IMR-90 (cell line): ENCODE measurements around the gene DUSP7. TPM values are rescaled to one million over a fixed set of nuclear protein-coding genes. Genes with fewer than 3 reads are reported as not detected.

Experiments
- ATAC-seq: fragments of 200-7000 bp; cut with Tn5 transposase; 2 replicates; pipeline ENCODE4 v1.9.1; 2020; ENCODE audit warnings: low read depth, mild to moderate bottlenecking, moderate library complexity
- BruUV-seq: library from RNA; stranded (reverse); fragments of 400-500 nt; replicated peaks from 2 replicates; lab custom pipeline; 2021; lab: Mats Ljungman, UMichigan
- CTCF ChIA-PET: fragments of 300-600 bp; formaldehyde crosslinking; extraction: SDS; loops from one replicate; lab custom pipeline; 2021; ENCODE audit warnings: antibody characterized with exemption; lab: Yijun Ruan, JAX
- POLR2A ChIA-PET: fragments of 300-600 bp; sonication (Branson Sonifier 250); formaldehyde crosslinking; loops from one replicate; lab custom pipeline; 2022; ENCODE audit warnings: antibody characterized with exemption; ENCODE audit not compliant: unreplicated experiment; lab: Charles Lee
- DNase-seq: peaks from one replicate; pipeline ENCODE4 v3.0.0; 2013
- H2AFZ ChIP-seq: replicated peaks from 2 replicates; pipeline ENCODE3; 2013; ENCODE audit warnings: low read length, mild to moderate bottlenecking; ENCODE audit not compliant: poor library complexity
- H2AK5ac ChIP-seq: 2 replicates; pipeline ENCODE4 v1.6.1; 2013; ENCODE audit warnings: low read depth, low read length, inconsistent platforms
- H2AK9ac ChIP-seq: replicated peaks from 2 replicates; pipeline ENCODE3; 2013; ENCODE audit warnings: mild to moderate bottlenecking, low read depth, low read length, moderate library complexity; ENCODE audit not compliant: poor library complexity
- H2BK120ac ChIP-seq: 2 replicates; pipeline ENCODE4 v1.6.1; 2013; ENCODE audit warnings: low read depth, low read length, inconsistent platforms
- H2BK15ac ChIP-seq: 3 replicates; pipeline ENCODE4 v1.6.1; 2013; ENCODE audit warnings: low read depth, low read length, inconsistent platforms
- H2BK20ac ChIP-seq: 2 replicates; pipeline ENCODE4 v1.6.1; 2013; ENCODE audit warnings: low read depth, mild to moderate bottlenecking, inconsistent platforms, low read length, moderate library complexity
- H2BK5ac ChIP-seq: 2 replicates; pipeline ENCODE4 v1.6.1; 2013; ENCODE audit warnings: mild to moderate bottlenecking, low read depth, low read length, inconsistent platforms; ENCODE audit not compliant: poor library complexity, severe bottlenecking
- H3K14ac ChIP-seq: replicated peaks from 2 replicates; pipeline ENCODE4 v1.6.1; 2013; ENCODE audit warnings: low read depth, low read length, inconsistent platforms
- H3K18ac ChIP-seq: 2 replicates; pipeline ENCODE4 v1.6.1; 2013; ENCODE audit warnings: low read depth, low read length, control low read depth
- H3K23ac ChIP-seq: 2 replicates; pipeline ENCODE4 v1.6.1; 2013; ENCODE audit warnings: low read depth, low read length, inconsistent platforms
- H3K27ac ChIP-seq: 2 replicates; pipeline ENCODE4 v1.5.1; 2013; ENCODE audit warnings: mild to moderate bottlenecking, control low read depth, low read length; ENCODE audit not compliant: insufficient read depth
- H3K27me3 ChIP-seq: 2 replicates; pipeline ENCODE4 v1.6.1; 2013; ENCODE audit warnings: low read length; ENCODE audit not compliant: control insufficient read depth, insufficient read depth
- H3K36me3 ChIP-seq: 2 replicates; pipeline ENCODE4 v1.6.1; 2013; ENCODE audit warnings: low read length, mixed read lengths; ENCODE audit not compliant: control insufficient read depth, insufficient read depth
- H3K4ac ChIP-seq: 2 replicates; pipeline ENCODE4 v1.6.1; 2013; ENCODE audit warnings: low read depth, low read length, inconsistent platforms
- H3K4me1 ChIP-seq: 2 replicates; pipeline ENCODE4 v1.6.1; 2013; ENCODE audit warnings: low read length, mixed read lengths; ENCODE audit not compliant: control insufficient read depth, insufficient read depth
- H3K4me2 ChIP-seq: 2 replicates; pipeline ENCODE4 v1.6.1; 2013; ENCODE audit warnings: low read depth, mild to moderate bottlenecking, control low read depth, low read length, moderate library complexity
- H3K4me3 ChIP-seq: 2 replicates; pipeline ENCODE4 v1.5.1; 2013; ENCODE audit warnings: low read depth, mild to moderate bottlenecking, control low read depth, low read length, moderate library complexity; ENCODE audit not compliant: insufficient read depth
- H3K56ac ChIP-seq: 2 replicates; pipeline ENCODE4 v1.6.1; 2013; ENCODE audit warnings: low read length, inconsistent platforms; ENCODE audit not compliant: insufficient read depth; ENCODE audit errors: extremely low read depth
- H3K79me1 ChIP-seq, 2 experiments: 2 replicates each; pipeline ENCODE4 v1.6.1; 2013; ENCODE audit warnings: low read length in 2 of 2, inconsistent platforms in 1 of 2, low read depth in 1 of 2
- H3K9ac ChIP-seq: 2 replicates; pipeline ENCODE4 v1.6.1; 2013; ENCODE audit warnings: low read depth, low read length, control low read depth
- H3K9me1 ChIP-seq: 2 replicates; pipeline ENCODE4 v1.6.1; 2013; ENCODE audit warnings: low read length, inconsistent platforms; ENCODE audit not compliant: insufficient read depth
- H3K9me3 ChIP-seq: 2 replicates; pipeline ENCODE4 v1.6.1; 2013; ENCODE audit warnings: low read length; ENCODE audit not compliant: control insufficient read depth, insufficient read depth
- H4K20me1 ChIP-seq: 2 replicates; pipeline ENCODE4 v1.6.1; 2013; ENCODE audit warnings: low read length, inconsistent platforms; ENCODE audit not compliant: insufficient read depth
- H4K5ac ChIP-seq: 2 replicates; pipeline ENCODE4 v1.6.1; 2013; ENCODE audit warnings: mild to moderate bottlenecking, low read depth, low read length, control low read depth
- H4K8ac ChIP-seq, 2 experiments: 2 replicates each; pipeline ENCODE4 v1.6.1; 2013; ENCODE audit warnings: low read depth in 2 of 2, low read length in 2 of 2, control low read depth in 1 of 2, inconsistent platforms in 1 of 2
- H4K91ac ChIP-seq: 2 replicates; pipeline ENCODE4 v1.6.1; 2013; ENCODE audit warnings: low read depth, low read length, inconsistent platforms; ENCODE audit not compliant: insufficient read depth
- BHLHE40 ChIP-seq: fragments of 150-350 bp; IDR thresholded peaks from 2 replicates; pipeline ENCODE4 v1.6.1; 2016; ENCODE audit warnings: mild to moderate bottlenecking, low read depth, low read length
- CEBPB ChIP-seq: IDR thresholded peaks from 2 replicates; pipeline ENCODE4 v1.6.1; 2012; ENCODE audit warnings: low read depth, low read length, improper control_type of control experiment
- CHD1 ChIP-seq: IDR thresholded peaks from 2 replicates; pipeline ENCODE4 v1.6.1; 2012; ENCODE audit warnings: low read depth, low read length, improper control_type of control experiment
- FOS ChIP-seq: fragments of 150-350 bp; IDR thresholded peaks from 2 replicates; pipeline ENCODE4 v1.6.1; 2016; ENCODE audit warnings: low read depth, low read length
- MAFK ChIP-seq: IDR thresholded peaks from 2 replicates; pipeline ENCODE4 v1.6.1; 2012; ENCODE audit warnings: low read depth, low read length, improper control_type of control experiment
- NFE2L2 ChIP-seq: fragments of 150-350 bp; IDR thresholded peaks from 2 replicates; pipeline ENCODE4 v1.6.1; 2016; ENCODE audit warnings: low read depth, mild to moderate bottlenecking, low read length
- RFX5 ChIP-seq: IDR thresholded peaks from 2 replicates; pipeline ENCODE4 v1.8.0; 2012; ENCODE audit warnings: low read depth, mild to moderate bottlenecking, low read length, moderate library complexity
- SMC3 ChIP-seq: fragments of 150-350 bp; IDR thresholded peaks from 2 replicates; pipeline ENCODE4 v1.6.1; 2016; ENCODE audit warnings: low read depth, mild to moderate bottlenecking, antibody characterized with exemption, low read length, moderate library complexity
- WGBS, 2 experiments: methylation state at CpG; one replicate each; pipeline versions ENCODE4 v1.1.5 to v1.1.7; 2013; ENCODE audit warnings: missing lambda C conversion rate in 2 of 2; ENCODE audit not compliant: insufficient read length in 1 of 2; ENCODE audit errors: extremely low coverage in 2 of 2; 5-methylcytosine and 5-hydroxymethylcytosine counted together
- dilution Hi-C: fragments of 300-500 bp; cut with HindIII; formaldehyde crosslinking; loops from one replicate; pipeline ENCODE4 v1.14.3; 2018; ENCODE audit warnings: low sequenced_read_pairs; ENCODE audit not compliant: unreplicated experiment
- in situ Hi-C: fragments of 300-500 bp; cut with MboI; formaldehyde crosslinking; loops from 3 replicates; pipeline ENCODE4 v1.14.3; 2019; ENCODE audit warnings: low sequenced_read_pairs, inconsistent platforms, mixed read lengths
- intact Hi-C: fragments of 100-400 bp; cut with micrococcal nuclease; formaldehyde crosslinking; loops from 2 replicates; pipeline ENCODE4 v1.10.0; 2022
- polyA plus RNA-seq, 3 experiments: library from polyadenylated mRNA; depleted of rRNA; stranded (reverse); fragments of >200 nt; gene quantifications; 2 replicates each; pipeline ENCODE4 v1.2.3, GENCODE V29; 2012; ENCODE audit warnings: low replicate concordance in 1 of 3
- total RNA-seq: library from RNA; depleted of rRNA; stranded (reverse); fragments of >200 nt; gene quantifications from 2 replicates; pipeline ENCODE4 v1.2.3, GENCODE V29; 2012
- TF ChIP-seq, protein P1 (sequence below): fragments of 150-350 bp; IDR thresholded peaks from 2 replicates; pipeline ENCODE4 v1.6.1; 2017; ENCODE audit warnings: mild to moderate bottlenecking, antibody characterized with exemption, low read length, low read depth

The DUSP7 gene
- total and polyA plus RNA-seq, 2 of the 4 experiments (the other 2 are of a cell fraction) = 9.3 to 24.0 TPM

DNA sequence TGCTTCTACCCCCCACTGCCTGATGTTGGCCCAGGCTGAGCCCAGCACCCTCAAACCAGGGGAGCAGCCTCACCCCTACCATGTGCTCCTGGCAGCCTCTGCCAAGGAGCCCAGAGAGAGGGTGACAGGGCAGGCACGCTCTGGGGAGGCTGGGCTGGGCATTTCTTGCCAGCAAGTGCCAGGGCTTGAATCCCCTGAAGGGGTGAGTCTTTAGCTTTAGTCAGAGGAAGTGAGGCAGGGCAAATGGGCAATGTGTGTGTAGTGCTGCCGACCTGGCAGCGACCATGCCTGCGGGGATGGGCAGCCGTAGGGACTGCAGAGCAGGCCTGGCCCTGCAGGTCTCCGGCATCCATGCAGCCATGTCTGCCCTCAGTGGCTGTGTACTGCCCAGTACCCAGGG is 18.1 kb downstream of the DUSP7 start:
- no peak overlapping the region for H4K8ac ChIP-seq
- no peaks in the 10 kb centered on the region for H3K4me1 ChIP-seq
- H4K91ac ChIP-seq = no peak overlapping the region
- H2BK120ac ChIP-seq = no peak overlapping the region
- no peak overlapping the region for H3K4me2 ChIP-seq
- no peak overlapping the region for H2AK9ac ChIP-seq
- ATAC-seq (no peak), DNase-seq (no peak)
- TF ChIP-seq FOS (no peak), SMC3 (no peak), NFE2L2 (no peak), RFX5 (no peak), BHLHE40 (no peak), MAFK (no peak), CEBPB (no peak), CHD1 (no peak)
- TF ChIP-seq, protein P1, sequence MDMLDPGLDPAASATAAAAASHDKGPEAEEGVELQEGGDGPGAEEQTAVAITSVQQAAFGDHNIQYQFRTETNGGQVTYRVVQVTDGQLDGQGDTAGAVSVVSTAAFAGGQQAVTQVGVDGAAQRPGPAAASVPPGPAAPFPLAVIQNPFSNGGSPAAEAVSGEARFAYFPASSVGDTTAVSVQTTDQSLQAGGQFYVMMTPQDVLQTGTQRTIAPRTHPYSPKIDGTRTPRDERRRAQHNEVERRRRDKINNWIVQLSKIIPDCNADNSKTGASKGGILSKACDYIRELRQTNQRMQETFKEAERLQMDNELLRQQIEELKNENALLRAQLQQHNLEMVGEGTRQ = no peak
- intact Hi-C loops (no loop called here), in situ Hi-C loops (no loop called here), dilution Hi-C loops (no loop called here)
- ChIA-PET POLR2A (no interaction called here), CTCF (no interaction called here)
- no peaks in the 10 kb centered on the region for H3K36me3 ChIP-seq
- no peak overlapping the region for H2BK20ac ChIP-seq
- H2BK5ac ChIP-seq = no peak overlapping the region
- no peak overlapping the region for H2AK5ac ChIP-seq
- no peaks in the 10 kb centered on the region for H4K20me1 ChIP-seq
- H3K4ac ChIP-seq = no peak overlapping the region
- no peaks in the 10 kb centered on the region for H3K9me1 ChIP-seq
- no peak overlapping the region for H3K56ac ChIP-seq
- H3K4me3 ChIP-seq = no peak overlapping the region
- H3K23ac ChIP-seq = no peak overlapping the region
- H3K14ac ChIP-seq = no peak overlapping the region
- H3K18ac ChIP-seq = no peak overlapping the region
- no TSS peak for BruUV-seq
- no peaks in the 10 kb centered on the region for H3K79me1 ChIP-seq
- H3K27me3 ChIP-seq = no peaks in the 10 kb centered on the region; the same call in 1 of the 2 replicates
- H3K9me3 ChIP-seq = no peaks in the 10 kb centered on the region
- H2AFZ ChIP-seq = no peak overlapping the region
- H4K5ac ChIP-seq = no peak overlapping the region
- H3K27ac ChIP-seq = no peak overlapping the region
- no peak overlapping the region for H2BK15ac ChIP-seq
- no peak overlapping the region for H3K9ac ChIP-seq
- 82% methylated on average over 3 of the region's 6 CpGs; no CpG with 5 or more reads in 1 of the 2 experiments for WGBS, 2 experiments
